DMS79 (cell line): ENCODE results near the gene UTS2.

ENCODE experiments used
- DNase-seq: peaks from one replicate; lab custom pipeline; 2025; lab: John Stamatoyannopoulos, UW

The UTS2 gene, protein sequence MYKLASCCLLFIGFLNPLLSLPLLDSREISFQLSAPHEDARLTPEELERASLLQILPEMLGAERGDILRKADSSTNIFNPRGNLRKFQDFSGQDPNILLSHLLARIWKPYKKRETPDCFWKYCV

DNA sequence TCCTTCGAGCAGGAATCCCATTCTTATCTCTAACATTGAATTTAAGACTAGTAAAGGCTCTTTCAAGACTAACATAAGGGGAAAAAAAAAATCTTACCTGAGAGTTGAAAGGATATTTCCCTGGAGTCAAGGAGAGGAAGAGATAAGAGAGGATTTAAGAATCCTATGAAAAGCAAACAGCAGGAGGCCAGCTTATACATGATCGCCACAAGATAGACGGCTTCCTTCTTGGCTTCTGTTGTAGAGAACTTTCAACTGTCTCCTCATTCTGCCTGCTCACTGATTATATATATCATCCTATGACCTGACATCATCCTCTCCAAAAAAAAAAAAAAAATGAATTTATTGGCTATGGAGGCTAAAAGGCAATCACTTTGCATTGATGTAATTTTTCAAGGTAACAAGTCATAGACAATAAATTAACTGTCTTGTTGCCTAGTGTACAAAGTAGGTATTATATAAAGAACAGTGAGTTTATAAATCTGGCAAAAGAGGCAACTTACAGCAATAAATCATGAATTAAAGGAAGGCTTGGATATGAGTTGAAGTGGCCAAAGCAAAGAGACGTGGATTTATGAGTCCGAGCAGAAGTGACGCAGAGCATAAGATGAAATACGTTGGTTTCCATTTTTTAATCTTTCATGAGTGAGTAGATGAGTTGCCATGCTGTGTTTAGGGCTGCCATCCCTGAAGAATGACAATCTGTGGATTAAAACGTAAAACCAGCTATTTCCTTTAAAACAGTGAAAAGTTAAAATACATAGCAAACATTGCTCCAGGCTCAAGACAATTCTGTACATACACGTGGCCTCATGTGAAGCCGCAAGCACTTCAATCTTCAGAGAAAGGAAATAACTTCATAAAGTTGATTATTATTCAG lies at the start of gene UTS2:
UTS2 (minus strand) TSS at position 262 of the 880 bp plus-strand sequence; CDS start at position 200, 62 bp downstream.
- DNase-seq, result no peak

DNA sequence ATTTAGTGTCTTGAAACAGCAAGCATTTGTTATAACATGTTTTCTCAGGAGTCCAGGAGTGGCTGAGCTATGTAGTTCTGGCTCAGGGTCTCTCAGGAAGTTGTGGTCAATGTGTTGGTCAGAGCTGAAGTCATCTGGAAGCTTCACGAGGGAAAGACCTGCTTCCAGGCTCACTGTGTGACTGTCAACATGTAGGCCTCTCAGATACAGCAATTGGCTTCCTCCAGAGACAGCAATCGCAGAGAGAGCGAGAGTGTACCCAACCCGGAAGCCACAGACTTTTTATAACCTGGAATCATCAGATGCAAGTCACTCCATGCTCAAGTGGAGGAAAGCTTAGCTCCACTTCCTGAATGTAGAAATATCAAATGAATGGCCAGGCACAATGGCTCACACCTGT lies 46.9 kb upstream of the UTS2 start:
- no peak for DNase-seq

DNA sequence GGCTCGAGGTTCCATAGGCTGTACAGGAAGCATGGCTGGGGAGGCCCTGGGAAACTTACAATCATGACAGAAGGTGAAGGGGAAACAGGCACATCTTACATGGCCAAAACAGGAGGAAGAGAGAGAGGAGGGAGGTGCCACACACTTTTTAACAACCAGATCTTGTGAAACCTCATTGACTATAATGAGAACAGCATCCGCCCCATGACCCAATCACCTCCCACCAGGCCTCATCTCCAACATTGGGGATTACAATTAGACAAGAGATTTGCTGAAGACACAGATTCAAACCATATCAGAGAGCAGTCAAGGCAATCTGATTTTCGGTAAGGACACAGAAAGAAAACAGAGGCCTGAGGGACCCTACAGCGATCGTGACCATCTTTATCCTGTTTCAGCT lies 46.1 kb upstream of the UTS2 start:
- no peak for DNase-seq

DNA sequence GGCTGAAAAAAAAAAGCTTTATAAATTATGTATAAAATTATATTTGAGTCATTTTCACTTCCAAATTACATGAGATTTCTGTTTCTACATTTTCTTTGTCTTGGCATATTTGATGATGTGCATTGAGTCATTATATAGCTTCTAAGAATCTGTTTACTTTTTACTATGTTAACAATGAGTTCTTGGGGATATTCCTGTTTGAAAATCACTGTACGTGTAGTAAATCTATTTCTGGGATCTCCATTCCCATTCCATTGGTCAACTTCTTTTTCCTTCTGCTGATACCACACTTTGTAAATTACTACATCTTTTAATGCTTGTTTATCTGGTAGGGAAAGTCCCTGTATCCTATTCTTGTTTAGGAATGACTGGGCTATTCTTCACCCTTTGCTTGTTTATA lies 44.1 kb upstream of the UTS2 start:
- DNase-seq, result no peak

DNA sequence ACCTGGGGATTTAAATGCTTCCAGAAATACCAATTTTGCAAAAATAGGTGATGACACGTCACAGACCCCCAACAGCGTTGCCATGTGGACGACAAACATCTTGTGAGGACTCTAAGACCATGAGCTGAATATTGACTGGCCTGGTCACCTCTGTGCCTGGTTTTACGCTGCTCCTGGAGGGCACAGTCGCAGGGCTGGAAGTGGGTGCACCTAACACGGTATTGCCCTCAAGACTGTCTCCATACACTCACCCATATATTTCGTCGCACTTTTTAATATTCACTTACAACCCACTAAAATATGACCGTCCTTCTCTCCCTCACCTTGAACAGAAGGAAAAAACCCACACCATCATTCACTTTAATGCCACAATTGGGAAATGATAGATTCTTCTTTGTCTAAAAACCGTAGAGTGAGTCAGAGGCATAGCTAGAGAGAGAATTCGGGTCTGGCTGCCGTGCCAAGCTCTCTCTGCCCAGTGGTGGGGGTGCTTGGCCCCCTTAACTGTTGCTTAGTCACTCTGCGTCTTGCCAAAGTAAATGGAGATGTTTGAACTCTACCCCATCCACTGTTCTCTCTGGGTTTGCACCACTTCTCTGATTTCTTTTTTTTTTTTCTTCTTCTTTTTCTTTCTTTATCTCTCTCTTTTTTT lies 40.8 kb upstream of the UTS2 start:
- no peak for DNase-seq

DNA sequence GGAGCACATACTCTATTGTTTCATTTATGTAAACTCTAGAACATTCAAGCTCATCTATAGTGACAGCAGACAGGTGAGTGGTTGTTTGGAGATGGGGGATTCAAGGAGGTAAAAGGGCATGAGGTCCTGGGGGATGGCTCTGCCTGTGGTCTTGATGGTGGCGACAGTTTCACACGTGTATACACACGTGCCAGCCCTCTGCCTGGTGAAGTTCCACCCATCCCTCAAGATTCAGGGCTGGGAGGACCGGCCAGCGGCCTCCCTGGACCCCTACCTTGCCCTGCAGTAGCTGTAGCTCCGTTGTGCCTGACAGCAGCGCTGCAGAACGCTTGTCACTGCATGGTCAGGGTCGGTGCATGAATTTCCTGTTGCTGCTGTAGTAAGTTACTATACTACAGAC lies 38.9 kb upstream of the UTS2 start:
- no peak for DNase-seq

DNA sequence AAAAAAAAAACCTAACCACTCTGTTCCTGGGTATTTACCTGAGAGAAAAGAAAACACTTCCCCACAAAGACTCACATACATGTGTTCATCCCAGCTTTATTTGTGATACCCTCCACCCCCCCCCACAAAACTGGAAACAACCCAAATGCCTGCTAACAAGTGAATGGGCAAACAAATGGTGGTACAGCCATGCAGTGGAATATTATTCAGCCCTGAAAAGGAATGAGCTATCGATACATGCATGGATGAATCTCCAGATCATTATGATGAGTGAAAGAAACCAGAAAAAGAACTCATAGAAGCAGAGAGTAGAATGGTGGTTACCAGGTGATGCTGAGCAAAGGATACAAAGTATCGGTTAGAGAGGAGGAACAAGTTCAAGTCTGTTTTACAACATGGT lies 38.0 kb upstream of the UTS2 start:
- DNase-seq, result no peak

DNA sequence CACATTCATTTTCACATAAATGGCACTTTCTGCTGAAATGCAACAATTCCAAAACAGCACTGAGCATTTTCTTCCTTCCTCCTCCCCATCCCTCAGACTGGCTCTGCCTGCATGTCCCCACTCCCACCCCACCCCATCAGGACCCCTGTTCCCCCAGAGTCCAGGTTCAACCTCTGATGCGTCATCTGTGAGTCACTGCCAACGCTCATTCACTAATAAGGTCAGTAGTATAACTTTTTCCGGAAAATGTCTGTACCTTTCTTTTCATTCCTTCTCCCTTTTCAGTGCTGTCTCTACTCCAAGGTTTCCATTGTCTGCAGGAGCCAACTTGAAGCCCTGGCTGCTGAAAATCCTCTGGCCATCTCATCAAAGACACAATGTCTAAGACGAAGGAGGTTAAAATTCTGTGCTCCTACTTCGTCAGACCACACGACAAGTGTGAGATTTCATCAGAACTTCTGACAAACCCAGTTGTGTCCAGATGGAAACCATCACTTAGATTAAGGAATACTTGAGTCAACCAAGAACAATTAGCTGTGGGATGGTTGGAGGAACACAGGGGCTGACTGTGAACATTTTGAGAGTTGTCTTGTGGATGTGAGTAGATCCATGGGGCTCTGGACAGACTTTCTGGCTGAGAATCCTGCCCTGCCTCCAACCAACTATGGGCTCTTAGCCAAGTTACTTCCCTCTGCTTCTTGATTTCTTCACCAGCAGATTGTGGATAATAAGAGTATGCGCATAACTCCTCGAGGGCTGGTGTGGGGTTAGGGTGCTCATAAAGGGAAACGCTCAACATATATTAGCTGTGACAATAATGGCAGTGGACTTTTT lies 35.6 kb upstream of the UTS2 start:
- DNase-seq, result no peak

DNA sequence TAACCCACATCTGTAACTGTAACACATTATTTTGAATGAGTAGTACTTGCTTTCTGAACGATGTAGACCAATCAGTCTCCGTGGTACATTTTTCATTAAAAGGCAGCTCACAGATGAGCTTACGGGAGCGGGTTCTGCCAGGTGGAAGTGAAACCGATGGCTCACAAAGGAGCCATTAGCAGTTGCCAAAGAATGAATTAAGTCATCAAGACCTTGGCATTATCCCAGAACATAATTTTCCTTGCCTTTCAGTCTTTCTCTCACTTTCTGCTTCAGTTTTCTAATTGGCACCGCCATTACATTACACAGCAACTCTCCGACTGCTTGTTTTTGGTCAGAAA lies 33.5 kb upstream of the UTS2 start:
- peak; percentile 59 for DNase-seq

DNA sequence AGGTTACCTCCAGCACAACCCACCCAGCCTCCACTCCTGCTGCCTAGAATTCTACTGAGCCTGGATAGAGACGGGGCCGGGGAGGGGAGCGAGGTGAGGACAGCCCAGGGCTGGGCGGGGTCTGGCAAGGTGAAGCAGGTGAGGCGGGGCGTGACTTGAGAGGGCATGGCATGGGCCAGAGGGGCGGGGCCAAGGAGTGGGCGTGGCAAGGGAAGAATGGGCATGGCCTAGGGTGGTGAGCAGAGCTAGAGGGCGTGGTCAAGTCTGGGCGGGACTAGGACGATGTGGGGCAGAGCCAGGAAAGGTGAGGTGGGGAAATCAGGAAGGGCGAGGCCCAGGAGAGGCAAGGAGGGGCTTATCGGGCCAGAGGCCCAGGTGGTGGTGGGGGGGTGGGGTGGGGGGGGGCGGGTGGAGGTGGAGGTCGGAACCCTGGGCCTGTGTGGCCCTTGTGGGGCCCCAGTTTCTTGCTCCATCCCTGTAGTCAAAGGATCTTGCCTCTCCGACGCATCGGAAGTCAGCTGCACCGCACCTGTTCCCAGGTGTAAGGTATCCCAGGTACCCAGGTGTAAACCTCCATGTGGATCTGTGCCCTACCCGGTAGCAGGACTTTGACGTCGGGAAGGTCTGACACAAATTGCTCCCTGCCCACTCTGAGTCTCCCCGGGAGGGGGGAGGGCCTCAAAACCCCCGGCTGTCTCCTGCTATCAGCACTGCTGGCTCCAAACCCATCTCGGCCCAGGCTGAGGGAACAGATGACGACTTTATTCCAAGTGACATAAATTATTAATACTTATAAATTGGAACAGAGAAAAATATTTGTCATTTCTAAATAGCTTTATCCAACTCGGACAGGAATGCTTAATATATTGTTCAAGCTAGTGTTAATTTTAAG lies 32.9 kb upstream of the UTS2 start:
- peak; percentile 34 for DNase-seq

DNA sequence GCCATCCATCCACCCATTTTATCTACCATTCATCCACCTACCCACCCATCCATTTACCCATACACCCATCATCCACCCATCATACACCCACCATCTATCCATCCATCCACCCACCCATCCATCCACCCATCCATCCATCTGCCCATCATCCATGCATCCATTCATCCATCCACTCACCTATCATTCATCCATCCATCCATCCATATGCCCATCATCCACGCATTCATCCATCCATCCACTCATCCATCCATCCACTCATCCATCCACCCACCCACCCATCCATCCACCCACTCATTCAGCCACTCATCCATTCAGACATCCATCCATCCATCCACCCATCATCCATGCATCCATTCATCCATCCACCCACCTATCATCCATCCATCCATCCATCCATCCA lies 31.9 kb upstream of the UTS2 start:
- no peak for DNase-seq

DNA sequence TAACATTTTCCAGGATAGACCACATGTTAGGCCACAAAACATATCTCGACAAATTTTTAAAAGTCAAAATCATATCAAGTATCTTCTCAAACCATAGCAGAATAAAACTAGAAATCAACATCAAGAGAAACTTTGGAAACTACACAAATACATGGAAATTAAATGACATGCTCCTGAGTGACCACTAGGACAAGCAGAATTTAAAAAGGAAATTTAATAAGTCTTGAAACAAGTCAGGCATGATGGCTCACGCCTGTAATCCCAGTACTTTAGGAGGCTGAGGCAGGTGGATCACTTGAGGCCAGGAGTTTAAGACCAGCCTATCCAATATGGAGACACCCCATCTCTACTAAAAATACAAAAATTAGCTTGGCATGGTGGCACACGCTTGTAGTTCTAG lies 26.4 kb upstream of the UTS2 start:
- DNase-seq, result no peak

DNA sequence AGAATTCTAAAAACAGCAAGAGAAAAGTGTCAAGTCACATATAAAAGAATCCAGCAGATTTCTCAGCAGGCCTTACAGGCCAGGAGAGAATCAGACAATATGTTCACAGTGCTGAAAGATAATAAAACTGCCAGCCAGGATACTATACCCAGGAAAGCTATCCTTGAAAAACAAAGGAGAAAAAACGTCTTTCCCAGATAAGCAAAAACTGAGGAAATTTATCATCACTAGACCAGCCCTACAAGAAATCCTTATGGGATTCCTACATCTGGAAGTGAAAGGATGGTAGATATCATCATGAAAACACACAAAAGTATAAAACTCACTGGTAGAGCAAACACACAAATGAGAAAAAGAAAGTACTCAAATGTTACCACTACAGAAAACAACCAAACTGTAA lies 25.2 kb upstream of the UTS2 start:
- no peak for DNase-seq

DNA sequence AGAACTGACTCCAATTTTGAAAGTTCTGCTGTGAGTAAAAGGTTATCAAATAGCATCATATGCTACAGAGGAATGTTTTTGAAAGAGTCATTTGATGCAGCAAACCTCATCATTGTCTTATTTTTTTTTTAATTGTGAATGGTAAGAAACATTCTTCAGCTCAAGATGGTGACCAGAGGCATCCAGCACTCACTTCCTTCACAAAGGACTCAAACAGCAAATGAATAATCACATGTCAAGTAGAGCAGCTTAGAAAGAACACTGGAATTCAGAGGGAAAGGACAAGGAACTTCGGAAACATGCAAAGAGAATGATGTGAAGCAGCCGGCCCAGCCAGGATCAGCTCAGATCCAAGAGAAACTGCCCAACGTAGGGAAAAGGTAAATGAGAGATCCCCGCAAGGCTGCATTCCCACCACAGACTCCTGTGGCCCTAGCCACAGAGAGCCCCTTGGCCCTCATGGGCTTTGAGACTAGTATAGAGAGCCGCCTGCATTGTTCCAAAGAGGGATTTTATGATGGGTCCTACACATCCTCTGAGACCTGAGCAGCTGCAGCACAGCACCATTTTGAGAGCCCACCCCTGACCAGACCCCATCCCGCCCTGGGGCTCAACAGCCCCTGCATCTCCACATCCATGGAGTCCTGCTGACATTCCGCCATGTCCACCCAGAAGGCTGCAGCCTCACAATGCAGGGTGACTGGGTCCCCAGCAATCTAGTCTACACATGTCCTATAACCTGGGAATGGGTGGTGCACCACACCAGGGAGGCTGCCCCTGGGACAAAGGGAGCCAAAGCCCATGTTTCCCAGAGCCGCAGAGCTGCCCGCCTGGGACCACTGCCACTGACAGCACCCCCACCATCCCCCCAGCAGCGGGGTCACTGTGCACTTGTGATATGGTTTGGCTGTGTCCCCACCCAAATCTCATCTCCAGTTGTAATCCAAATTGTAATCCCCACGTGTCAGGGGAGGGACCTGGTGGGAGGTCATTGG lies 21.2 kb upstream of the UTS2 start:
- DNase-seq, result no peak

DNA sequence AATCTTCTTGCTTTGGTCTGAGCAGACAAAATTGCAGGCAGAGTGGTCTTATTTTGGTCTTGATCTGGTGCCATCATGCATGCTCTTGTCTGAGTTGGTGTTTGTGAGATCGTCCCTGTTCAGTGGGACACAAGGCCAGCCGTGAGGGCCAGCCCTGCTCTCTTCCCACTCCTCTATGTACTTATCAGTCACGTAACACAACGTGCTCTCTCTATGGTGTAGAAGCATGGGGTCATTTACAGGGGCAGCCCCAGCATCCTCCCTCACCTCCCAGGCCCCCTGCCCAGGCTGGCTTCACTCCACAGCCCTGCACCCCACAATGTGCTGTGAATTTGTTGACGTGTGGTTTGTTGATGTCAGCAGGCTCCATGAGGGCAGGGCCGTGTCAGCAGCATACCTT lies 18.3 kb upstream of the UTS2 start:
- DNase-seq, result no peak

DNA sequence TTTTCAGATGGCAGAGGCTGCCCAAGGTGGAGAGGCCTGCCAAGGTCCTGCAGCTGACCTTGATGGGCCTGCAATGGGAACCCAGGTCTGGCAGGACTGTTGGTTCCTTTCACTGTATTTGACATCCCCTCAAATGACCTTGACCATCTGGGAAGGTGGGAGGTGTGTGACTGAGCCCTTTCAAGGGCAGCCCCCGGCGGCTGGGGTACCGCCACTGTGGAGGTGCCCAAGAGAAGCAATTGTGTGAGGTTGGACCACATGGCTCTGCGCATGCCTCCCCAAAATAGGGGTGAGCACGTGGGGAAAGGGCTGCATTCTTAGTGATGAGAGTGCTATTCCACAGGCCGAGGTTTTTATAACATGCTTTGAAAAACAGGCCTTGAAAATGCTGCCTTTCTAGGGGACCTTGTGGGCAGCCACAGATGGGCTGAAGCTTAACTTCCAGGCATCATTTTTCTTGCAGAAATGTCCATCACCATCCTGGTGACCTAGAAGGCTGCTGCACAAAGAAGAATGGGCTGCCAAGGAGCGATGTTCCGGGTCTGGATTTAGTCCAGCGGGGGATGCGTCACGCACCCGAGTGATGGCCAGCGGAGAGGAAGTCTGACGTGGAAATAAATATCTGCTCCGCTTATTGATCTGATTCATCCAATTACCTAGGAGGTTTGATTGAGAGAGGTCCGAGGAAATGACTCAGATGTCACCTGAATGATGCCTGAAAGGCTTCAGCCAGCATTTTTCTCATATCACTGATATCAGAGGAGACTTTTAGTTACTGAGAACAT lies 16.5 kb upstream of the UTS2 start:
- DNase-seq, result no peak

DNA sequence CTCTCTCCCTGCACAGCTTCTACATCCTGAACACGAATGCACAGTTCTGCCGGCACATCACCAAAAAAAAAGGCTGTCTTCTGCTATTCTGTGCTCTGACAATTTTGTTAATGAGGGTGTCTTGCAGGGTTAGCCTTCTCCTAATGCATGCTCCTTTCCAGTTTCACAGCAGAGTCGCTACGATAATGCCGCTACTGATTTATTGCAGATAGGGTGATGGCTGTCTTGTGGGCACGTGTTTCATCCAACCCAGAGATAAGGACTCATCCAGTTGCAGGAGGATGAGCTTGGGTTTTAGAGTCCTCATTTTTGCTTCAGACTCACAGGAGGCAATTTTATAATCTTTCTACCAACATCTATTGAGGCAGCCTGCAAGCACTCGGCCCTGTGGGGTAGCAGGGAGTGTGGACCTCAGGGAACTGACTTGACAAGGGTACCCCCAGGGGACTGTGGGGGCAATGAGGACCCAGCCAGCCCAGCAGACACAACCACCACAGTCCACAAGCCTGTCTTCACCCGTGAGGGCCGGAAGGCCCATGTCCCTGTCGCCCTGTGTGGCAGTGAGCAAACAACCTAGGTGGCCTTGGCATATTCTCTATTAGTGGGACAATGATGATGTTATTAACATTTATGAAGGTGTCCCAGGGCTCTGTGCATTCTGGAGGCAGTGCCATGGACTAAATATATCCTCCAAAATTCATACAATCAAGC lies 15.4 kb upstream of the UTS2 start:
- DNase-seq, result no peak

DNA sequence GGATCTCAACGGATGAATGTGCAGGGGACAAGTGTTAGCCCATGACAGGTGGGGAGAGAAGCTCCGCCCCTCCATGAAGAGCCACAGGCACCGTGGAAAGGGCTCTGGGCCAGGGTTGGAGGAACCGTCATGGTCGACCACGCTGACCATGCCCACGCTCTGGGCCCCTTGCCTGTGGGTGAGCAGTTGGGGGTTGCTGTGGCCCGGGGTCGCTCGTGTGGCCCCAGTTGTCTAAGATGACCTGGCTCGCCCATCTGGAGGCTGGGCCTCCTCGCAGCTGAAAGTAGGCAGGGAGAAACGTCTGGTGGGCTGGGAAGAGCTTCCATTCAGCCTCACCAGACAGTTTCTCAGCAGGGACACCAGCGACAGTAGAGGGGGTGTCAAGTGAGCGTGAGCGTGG lies 13.1 kb upstream of the UTS2 start:
- DNase-seq, result no peak
